PC-3 (cell line): ENCODE results near the gene GAGE12J. TPM values are rescaled to one million over a fixed set of nuclear protein-coding genes. Genes with fewer than 3 reads are reported as not detected.

Experiments used
- ATAC-seq: fragments of 200-7000 bp; cut with Tn5 transposase; 2 replicates; pipeline ENCODE4 v1.9.1; 2020; ENCODE audit warnings: mild to moderate bottlenecking, moderate library complexity
- BruUV-seq: library from RNA; stranded (reverse); fragments of 400-500 nt; replicated peaks from 2 replicates; lab custom pipeline; 2021; lab: Mats Ljungman, UMichigan
- CTCF ChIA-PET: fragments of 300-600 bp; sonication (Branson Sonifier 250); formaldehyde crosslinking; loops from one replicate; lab custom pipeline; 2022; ENCODE audit warnings: antibody characterized with exemption; lab: Charles Lee
- POLR2A ChIA-PET: fragments of 300-600 bp; sonication (Branson Sonifier 250); formaldehyde crosslinking; loops from one replicate; lab custom pipeline; 2022; ENCODE audit warnings: antibody characterized with exemption; ENCODE audit not compliant: unreplicated experiment; lab: Charles Lee
- DNase-seq: peaks from one replicate; pipeline ENCODE4 v3.0.0-alpha.2; 2015
- H2AFZ ChIP-seq: fragments of 300-600 bp; sonication (generic); 2 replicates; pipeline ENCODE4 v1.6.0; 2016; ENCODE audit warnings: antibody characterized with exemption, low read length
- H3F3A ChIP-seq: fragments of 300-600 bp; sonication (generic); one replicate; pipeline ENCODE4 v1.6.0; 2017; ENCODE audit warnings: antibody characterized with exemption, low read length, control low read depth, mild to moderate bottlenecking; ENCODE audit not compliant: unreplicated experiment
- H3K27ac ChIP-seq: fragments of 300-600 bp; sonication (generic); 2 replicates; pipeline ENCODE4 v1.5.1; 2016; ENCODE audit warnings: mild to moderate bottlenecking, low read length
- H3K27me3 ChIP-seq: fragments of 300-600 bp; sonication (generic); 2 replicates; pipeline ENCODE4 v1.6.1; 2016; ENCODE audit warnings: low read length, mixed read lengths
- H3K36me3 ChIP-seq: fragments of 300-600 bp; sonication (generic); 2 replicates; pipeline ENCODE4 v1.6.1; 2016; ENCODE audit warnings: low read depth, mixed run types, low read length, mixed read lengths
- H3K4me1 ChIP-seq: fragments of 300-600 bp; sonication (generic); 2 replicates; pipeline ENCODE4 v1.5.1; 2016; ENCODE audit warnings: low read length; ENCODE audit not compliant: insufficient read depth
- H3K4me2 ChIP-seq: fragments of 300-600 bp; sonication (generic); 2 replicates; pipeline ENCODE4 v1.6.0; 2016; ENCODE audit warnings: low read length
- H3K4me3 ChIP-seq: fragments of 300-600 bp; sonication (generic); 2 replicates; pipeline ENCODE4 v1.5.1; 2016; ENCODE audit warnings: mild to moderate bottlenecking, low read length, mixed read lengths
- H3K79me2 ChIP-seq: fragments of 300-600 bp; sonication (generic); 2 replicates; pipeline ENCODE4 v1.6.1; 2017; ENCODE audit warnings: low read length, mixed read lengths
- H3K9ac ChIP-seq: fragments of 300-600 bp; sonication (generic); 2 replicates; pipeline ENCODE4 v1.6.0; 2016; ENCODE audit warnings: mild to moderate bottlenecking, low read length
- H3K9me2 ChIP-seq: fragments of 300-600 bp; sonication (generic); replicated peaks from 2 replicates; pipeline ENCODE4 v1.6.1; 2016; ENCODE audit warnings: mixed run types, low read length, mixed read lengths
- H3K9me3 ChIP-seq: fragments of 300-600 bp; sonication (generic); 2 replicates; pipeline ENCODE4 v1.6.1; 2016; ENCODE audit warnings: low read length, mixed read lengths
- H4K20me1 ChIP-seq: fragments of 300-600 bp; sonication (generic); 2 replicates; pipeline ENCODE4 v1.6.1; 2016; ENCODE audit warnings: low read length, mixed read lengths
- EZH2 ChIP-seq: fragments of 300-600 bp; sonication (generic); IDR thresholded peaks from one replicate; pipeline ENCODE4 v1.6.1; 2017; ENCODE audit warnings: antibody characterized with exemption, mild to moderate bottlenecking, low read length; ENCODE audit not compliant: unreplicated experiment
- EZH2phosphoT487 ChIP-seq: fragments of 300-600 bp; sonication (generic); IDR thresholded peaks from 2 replicates; pipeline ENCODE4 v1.6.1; 2018; ENCODE audit warnings: mild to moderate bottlenecking, antibody characterized with exemption, low read length, borderline replicate concordance
- intact Hi-C: fragments of 100-400 bp; cut with micrococcal nuclease; formaldehyde crosslinking; loops from 2 replicates; pipeline ENCODE4 v1.9.0; 2023
- total RNA-seq: library from RNA; depleted of rRNA; stranded (reverse); fragments of >200 nt; gene quantifications from 2 replicates; pipeline ENCODE4 v1.2.3, GENCODE V29; 2014
- TF ChIP-seq, protein P1 (sequence below): fragments of 300-600 bp; sonication (generic); conservative IDR thresholded peaks from 2 replicates; pipeline ENCODE4 v1.5.1; 2017; ENCODE audit warnings: antibody characterized with exemption, low read depth, mild to moderate bottlenecking, low read length

Gene GAGE12J
- total RNA-seq, 1 experiment from 2014 or later: not detected

DNA sequence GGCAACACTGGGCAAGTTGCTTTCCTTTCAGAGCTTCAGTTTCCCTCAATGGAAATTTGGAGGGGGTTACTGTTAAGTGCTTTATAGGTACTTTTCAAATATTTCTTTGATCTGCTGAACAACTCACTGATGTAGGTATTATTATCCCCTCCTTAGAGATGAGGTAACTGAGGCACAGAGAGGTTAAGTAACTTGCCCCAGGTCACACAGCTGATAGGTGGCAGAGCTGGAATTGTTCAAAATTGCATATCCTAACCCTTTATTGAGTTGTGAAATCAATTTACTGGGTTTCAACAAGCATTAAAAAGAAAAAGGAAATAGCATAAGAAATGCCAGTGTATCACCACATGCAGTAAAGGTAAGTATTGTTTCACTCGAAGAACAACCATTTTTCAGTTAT is 45.6 kb upstream of the GAGE12J start:
- POLR2A ChIA-PET: no interaction called here

GRCh38 chrX:49276671-49277534 is 44.9 kb upstream of the GAGE12J start:
- Histone ChIP-seq H3K36me3 (no peaks in the 10 kb centered on the region), H3K79me2 (peaks cover 16% of the 10 kb centered on the region), H3K9me3 (no peaks in the 10 kb centered on the region), H3K4me2 (no peak overlapping the region), H4K20me1 (no peaks in the 10 kb centered on the region), H3K27ac (no peak overlapping the region), H3K9me2 (no peaks in the 10 kb centered on the region), H3K27me3 (no peaks in the 10 kb centered on the region), H2AFZ (no peak overlapping the region), H3K9ac (no peak overlapping the region), H3K4me3 (no peak overlapping the region), H3F3A (no peaks in the 10 kb centered on the region), H3K4me1 (peaks cover 3% of the 10 kb centered on the region; the same call in 1 of the 2 replicates)
- BruUV-seq: no TSS peak
- ChIA-PET POLR2A (no interaction called here), CTCF (no interaction called here)
- no peak for ATAC-seq
- no peak for TF ChIP-seq EZH2
- TF ChIP-seq, protein P1, sequence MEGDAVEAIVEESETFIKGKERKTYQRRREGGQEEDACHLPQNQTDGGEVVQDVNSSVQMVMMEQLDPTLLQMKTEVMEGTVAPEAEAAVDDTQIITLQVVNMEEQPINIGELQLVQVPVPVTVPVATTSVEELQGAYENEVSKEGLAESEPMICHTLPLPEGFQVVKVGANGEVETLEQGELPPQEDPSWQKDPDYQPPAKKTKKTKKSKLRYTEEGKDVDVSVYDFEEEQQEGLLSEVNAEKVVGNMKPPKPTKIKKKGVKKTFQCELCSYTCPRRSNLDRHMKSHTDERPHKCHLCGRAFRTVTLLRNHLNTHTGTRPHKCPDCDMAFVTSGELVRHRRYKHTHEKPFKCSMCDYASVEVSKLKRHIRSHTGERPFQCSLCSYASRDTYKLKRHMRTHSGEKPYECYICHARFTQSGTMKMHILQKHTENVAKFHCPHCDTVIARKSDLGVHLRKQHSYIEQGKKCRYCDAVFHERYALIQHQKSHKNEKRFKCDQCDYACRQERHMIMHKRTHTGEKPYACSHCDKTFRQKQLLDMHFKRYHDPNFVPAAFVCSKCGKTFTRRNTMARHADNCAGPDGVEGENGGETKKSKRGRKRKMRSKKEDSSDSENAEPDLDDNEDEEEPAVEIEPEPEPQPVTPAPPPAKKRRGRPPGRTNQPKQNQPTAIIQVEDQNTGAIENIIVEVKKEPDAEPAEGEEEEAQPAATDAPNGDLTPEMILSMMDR: no peak
- TF ChIP-seq EZH2phosphoT487: no peak
- DNase-seq: no peak
- intact Hi-C loops: no loop called here

More for the DNA sequence above, 45.6 kb upstream of the GAGE12J start:
- no peak for TF ChIP-seq EZH2phosphoT487
- TF ChIP-seq, protein P1: no peak
- TF ChIP-seq EZH2: no peak
- Histone ChIP-seq H3K4me3 (no peak overlapping the region), H3K9ac (no peak overlapping the region), H2AFZ (no peak overlapping the region), H3K4me2 (no peak overlapping the region), H3K36me3 (no peaks in the 10 kb centered on the region), H3K9me2 (no peaks in the 10 kb centered on the region), H3K27ac (no peak overlapping the region), H4K20me1 (no peaks in the 10 kb centered on the region), H3K79me2 (peaks cover 23% of the 10 kb centered on the region), H3K4me1 (peaks cover 10% of the 10 kb centered on the region), H3K9me3 (no peaks in the 10 kb centered on the region), H3F3A (no peaks in the 10 kb centered on the region), H3K27me3 (no peaks in the 10 kb centered on the region)
- CTCF ChIA-PET: no interaction called here
- ATAC-seq (no peak), DNase-seq (no peak)
- intact Hi-C loops: no loop called here
- no TSS peak for BruUV-seq

- CTCF ChIA-PET: no interaction called here
- DNase-seq: no peak
- no peaks in the 10 kb centered on the region for H3K27me3 ChIP-seq
- intact Hi-C loops: no loop called here
- H4K20me1 ChIP-seq: no peaks in the 10 kb centered on the region
- no peaks in the 10 kb centered on the region for H3K4me1 ChIP-seq
- H3K27ac ChIP-seq: no peak overlapping the region
- no peak for ATAC-seq
- no peak overlapping the region for H3K4me3 ChIP-seq
- H3K4me2 ChIP-seq: no peak overlapping the region
- H3K9ac ChIP-seq: no peak overlapping the region
- no peaks in the 10 kb centered on the region for H3F3A ChIP-seq
- H3K9me2 ChIP-seq: no peaks in the 10 kb centered on the region
- TF ChIP-seq EZH2 (no peak), EZH2phosphoT487 (no peak)
- TF ChIP-seq, protein P1: no peak
- peaks cover 10% of the 10 kb centered on the region for H3K79me2 ChIP-seq
- no TSS peak for BruUV-seq
- no peaks in the 10 kb centered on the region for H3K36me3 ChIP-seq
- POLR2A ChIA-PET: no interaction called here
- no peaks in the 10 kb centered on the region for H3K9me3 ChIP-seq
- H2AFZ ChIP-seq: no peak overlapping the region
These were observed 44.4 kb upstream of the GAGE12J start for GRCh38 chrX:49277535-49277830.
